ENCODE measurements around the gene LEPROT. TPM values are rescaled to one million over a fixed set of nuclear protein-coding genes. Genes with fewer than 3 reads are reported as not detected.
"Not testable (repeated sequence)": the region's sequence is repeated elsewhere in the genome, so short reads cannot be mapped to it uniquely, and the experiment has no call there.

The LEPROT gene
- total RNA-seq, 2 donors from 2014 or later = 19.7 to 49.0 TPM

DNA sequence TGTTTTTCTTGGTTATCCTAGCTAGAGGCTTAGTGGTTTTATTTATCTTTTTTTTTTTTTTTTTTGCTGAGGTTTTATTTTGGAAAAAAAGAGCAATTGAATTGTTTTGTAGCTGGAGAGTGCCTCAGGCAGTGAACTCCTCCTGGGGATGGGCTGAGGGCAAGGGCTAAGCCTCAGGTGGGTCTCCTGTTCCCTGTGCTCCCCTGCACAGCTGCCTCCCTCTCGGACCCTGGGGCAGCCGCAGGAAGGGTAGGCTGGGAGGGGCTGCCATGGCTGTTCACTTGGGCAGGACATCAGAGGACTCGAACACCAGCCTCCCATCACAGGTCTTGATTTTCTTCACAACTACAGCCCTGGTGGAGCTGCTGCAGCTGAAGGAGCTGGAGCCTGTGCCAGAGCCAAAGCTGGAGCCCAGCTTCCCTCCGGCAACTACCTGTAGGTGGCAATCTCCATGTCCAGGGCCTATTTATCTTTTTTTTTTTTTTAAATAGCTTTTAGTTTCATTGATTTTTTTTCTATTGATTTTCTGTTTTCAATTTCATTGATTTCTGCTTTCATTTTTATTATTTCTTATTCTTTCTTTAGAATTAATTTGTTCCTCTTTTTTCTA lies 28.9 kb downstream of the LEPROT start:
- peaks cover 9% of the 10 kb centered on the region for H3K9me3 Mint-ChIP-seq
- H3K27ac ChIP-seq (ENCODE audit: low read depth, low read length) = no peak overlapping the region
- H3K27me3 ChIP-seq (ENCODE audit: control insufficient read depth, insufficient read depth, low read length, poor library complexity, severe bottlenecking) = no peaks in the 10 kb centered on the region
- H3K9me3 ChIP-seq (ENCODE audit: control insufficient read depth, low read length) = no peaks in the 10 kb centered on the region
- no peak overlapping the region for H3K4me3 Mint-ChIP-seq
- peaks cover 10% of the 10 kb centered on the region for H3K4me1 Mint-ChIP-seq
- no peaks in the 10 kb centered on the region for H3K4me1 ChIP-seq (ENCODE audit: control insufficient read depth, insufficient read depth, low read length)
- DNase-seq = peak; percentile 70
- TF ChIP-seq, protein P1, sequence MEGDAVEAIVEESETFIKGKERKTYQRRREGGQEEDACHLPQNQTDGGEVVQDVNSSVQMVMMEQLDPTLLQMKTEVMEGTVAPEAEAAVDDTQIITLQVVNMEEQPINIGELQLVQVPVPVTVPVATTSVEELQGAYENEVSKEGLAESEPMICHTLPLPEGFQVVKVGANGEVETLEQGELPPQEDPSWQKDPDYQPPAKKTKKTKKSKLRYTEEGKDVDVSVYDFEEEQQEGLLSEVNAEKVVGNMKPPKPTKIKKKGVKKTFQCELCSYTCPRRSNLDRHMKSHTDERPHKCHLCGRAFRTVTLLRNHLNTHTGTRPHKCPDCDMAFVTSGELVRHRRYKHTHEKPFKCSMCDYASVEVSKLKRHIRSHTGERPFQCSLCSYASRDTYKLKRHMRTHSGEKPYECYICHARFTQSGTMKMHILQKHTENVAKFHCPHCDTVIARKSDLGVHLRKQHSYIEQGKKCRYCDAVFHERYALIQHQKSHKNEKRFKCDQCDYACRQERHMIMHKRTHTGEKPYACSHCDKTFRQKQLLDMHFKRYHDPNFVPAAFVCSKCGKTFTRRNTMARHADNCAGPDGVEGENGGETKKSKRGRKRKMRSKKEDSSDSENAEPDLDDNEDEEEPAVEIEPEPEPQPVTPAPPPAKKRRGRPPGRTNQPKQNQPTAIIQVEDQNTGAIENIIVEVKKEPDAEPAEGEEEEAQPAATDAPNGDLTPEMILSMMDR (conservative IDR thresholded peaks at IDR 0.05) = peak; percentile 68
- H3K36me3 Mint-ChIP-seq (ENCODE audit: low read depth) = peaks cover 1% of the 10 kb centered on the region
- H3K36me3 ChIP-seq (ENCODE audit: control insufficient read depth, insufficient read depth, low read length) = no peaks in the 10 kb centered on the region
- H3K27me3 Mint-ChIP-seq (ENCODE audit: insufficient read depth) = no peaks in the 10 kb centered on the region
- WGBS, 2 experiments (ENCODE audit: insufficient coverage in 1 of 2, insufficient read length in 1 of 2) = 95% methylated on average over 4 of the region's 4 CpGs; no CpG with 5 or more reads in 1 of the 2 experiments
- H3K4me3 ChIP-seq (ENCODE audit: low read length) = no peak overlapping the region
- H3K27ac Mint-ChIP-seq = no peak overlapping the region
- no peak overlapping the region for H3K9ac ChIP-seq (ENCODE audit: extremely low read depth, low read length, poor library complexity, severe bottlenecking)

DNA sequence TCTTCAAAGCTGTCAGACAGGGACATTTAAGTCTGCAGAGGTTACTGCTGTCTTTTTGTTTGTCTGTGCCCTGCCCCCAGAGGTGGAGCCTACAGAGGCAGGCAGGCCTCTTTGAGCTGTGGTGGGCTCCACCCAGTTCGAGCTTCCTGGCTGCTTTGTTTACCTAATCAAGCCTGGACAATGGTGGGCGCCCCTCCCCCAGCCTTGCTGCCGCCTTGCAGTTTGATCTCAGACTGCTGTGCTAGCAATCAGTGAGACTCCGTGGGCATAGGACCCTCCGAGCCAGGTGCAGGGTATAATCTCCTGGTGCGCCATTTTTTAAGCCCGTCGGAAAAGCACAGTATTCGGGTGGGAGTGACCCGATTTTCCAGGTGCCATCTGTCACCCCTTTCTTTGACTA lies 35.2 kb downstream of the LEPROT start:
- H3K4me3 Mint-ChIP-seq, H3K27ac Mint-ChIP-seq: not testable (repeated sequence)
- 83% methylated on average over 9 of the region's 10 CpGs; no CpG with 5 or more reads in 1 of the 2 experiments for WGBS, 2 experiments (ENCODE audit: insufficient coverage in 1 of 2, insufficient read length in 1 of 2)

DNA sequence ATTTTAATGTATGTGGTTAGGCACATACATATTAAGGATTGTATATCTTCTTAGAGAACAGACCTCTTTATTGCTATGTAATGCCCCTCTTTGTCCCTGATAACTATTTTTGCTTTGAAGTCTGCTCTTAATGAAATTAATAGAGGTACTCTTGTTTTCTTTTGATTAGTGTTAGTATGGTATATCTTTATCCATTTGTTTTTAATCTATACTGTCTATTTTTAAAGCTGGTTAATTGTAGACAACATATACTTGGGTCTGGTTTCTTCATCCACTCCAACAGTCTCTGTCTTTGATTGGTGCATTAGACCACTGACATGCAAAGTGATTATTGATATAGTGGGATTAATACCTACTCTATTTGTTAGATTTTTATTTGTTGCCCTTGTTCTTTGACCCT lies 36.0 kb downstream of the LEPROT start:
- peaks cover 6% of the 10 kb centered on the region for H3K4me1 ChIP-seq (ENCODE audit: control insufficient read depth, insufficient read depth, low read length)
- peaks cover 25% of the 10 kb centered on the region for H3K9me3 Mint-ChIP-seq
- H3K4me1 Mint-ChIP-seq = peaks cover 10% of the 10 kb centered on the region
- no peak overlapping the region for H3K4me3 Mint-ChIP-seq
- H3K27ac Mint-ChIP-seq = no peak overlapping the region
- no peak overlapping the region for H3K9ac ChIP-seq (ENCODE audit: extremely low read depth, low read length, poor library complexity, severe bottlenecking)
- H3K27ac ChIP-seq (ENCODE audit: low read depth, low read length) = no peak overlapping the region
- no peaks in the 10 kb centered on the region for H3K36me3 ChIP-seq (ENCODE audit: control insufficient read depth, insufficient read depth, low read length)
- no peaks in the 10 kb centered on the region for H3K27me3 Mint-ChIP-seq (ENCODE audit: insufficient read depth)
- peaks cover 11% of the 10 kb centered on the region for H3K36me3 Mint-ChIP-seq (ENCODE audit: low read depth)
- no peaks in the 10 kb centered on the region for H3K27me3 ChIP-seq (ENCODE audit: control insufficient read depth, insufficient read depth, low read length, poor library complexity, severe bottlenecking)
- TF ChIP-seq, protein P1 (conservative IDR thresholded peaks at IDR 0.05) = no peak
- no peak overlapping the region for H3K4me3 ChIP-seq (ENCODE audit: low read length)
- peaks cover 8% of the 10 kb centered on the region for H3K9me3 ChIP-seq (ENCODE audit: control insufficient read depth, low read length)
- DNase-seq = no peak

More for the DNA sequence above, 35.2 kb downstream of the LEPROT start:
- not testable (repeated sequence) for H3K9ac ChIP-seq (ENCODE audit: extremely low read depth, low read length, poor library complexity, severe bottlenecking); H3K27me3 Mint-ChIP-seq (ENCODE audit: insufficient read depth); H3K9me3 ChIP-seq (ENCODE audit: control insufficient read depth, low read length); H3K36me3 Mint-ChIP-seq (ENCODE audit: low read depth); DNase-seq; H3K4me3 ChIP-seq (ENCODE audit: low read length); H3K4me1 ChIP-seq (ENCODE audit: control insufficient read depth, insufficient read depth, low read length); H3K27ac ChIP-seq (ENCODE audit: low read depth, low read length); H3K36me3 ChIP-seq (ENCODE audit: control insufficient read depth, insufficient read depth, low read length); H3K27me3 ChIP-seq (ENCODE audit: control insufficient read depth, insufficient read depth, low read length, poor library complexity, severe bottlenecking)
- peaks cover 25% of the 10 kb centered on the region for H3K9me3 Mint-ChIP-seq
- H3K4me1 Mint-ChIP-seq = peaks cover 10% of the 10 kb centered on the region

DNA sequence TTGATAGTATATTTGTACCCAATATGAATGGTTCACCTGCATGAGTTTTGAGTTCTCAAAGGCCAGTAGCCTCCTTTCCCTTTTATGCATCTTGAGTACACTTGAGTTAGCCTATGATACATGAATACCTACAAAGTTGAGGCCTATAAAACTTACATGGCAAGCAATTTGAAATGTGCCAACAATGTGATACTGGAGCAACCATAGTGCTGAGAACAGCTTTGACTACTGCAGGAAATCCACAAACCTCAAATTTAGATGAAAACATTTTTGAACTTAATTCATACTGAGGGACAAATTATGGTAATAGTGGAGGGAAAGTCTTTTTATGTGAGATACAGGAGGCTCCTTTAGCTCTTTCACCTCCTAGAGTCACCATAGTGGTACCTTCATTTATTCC lies 37.4 kb downstream of the LEPROT start:
- no peak overlapping the region for H3K4me3 ChIP-seq (ENCODE audit: low read length)
- H3K27me3 ChIP-seq (ENCODE audit: control insufficient read depth, insufficient read depth, low read length, poor library complexity, severe bottlenecking) = no peaks in the 10 kb centered on the region
- Mint-ChIP-seq H3K36me3 (ENCODE audit: low read depth) (peaks cover 11% of the 10 kb centered on the region), H3K9me3 (peaks cover 30% of the 10 kb centered on the region), H3K4me1 (peaks cover 10% of the 10 kb centered on the region), H3K27ac (no peak overlapping the region), H3K27me3 (ENCODE audit: insufficient read depth) (no peaks in the 10 kb centered on the region), H3K4me3 (no peak overlapping the region)
- H3K9ac ChIP-seq (ENCODE audit: extremely low read depth, low read length, poor library complexity, severe bottlenecking) = no peak overlapping the region
- no peaks in the 10 kb centered on the region for H3K36me3 ChIP-seq (ENCODE audit: control insufficient read depth, insufficient read depth, low read length)
- TF ChIP-seq, protein P1 (conservative IDR thresholded peaks at IDR 0.05) = no peak
- peaks cover 6% of the 10 kb centered on the region for H3K4me1 ChIP-seq (ENCODE audit: control insufficient read depth, insufficient read depth, low read length)
- no peak overlapping the region for H3K27ac ChIP-seq (ENCODE audit: low read depth, low read length)
- no peak for DNase-seq
- peaks cover 8% of the 10 kb centered on the region for H3K9me3 ChIP-seq (ENCODE audit: control insufficient read depth, low read length)
